Activated CD8-positive, alpha-beta memory T cell treated with anti-CD3 and anti-CD28 coated beads for 1 hour (primary cell): ENCODE data around the gene VPS13A.
A peak's percentile ranks its signal among the peaks of the same experiment; 100 is the strongest.

Experiments
- DNase-seq, 2 donors: peaks; one replicate each; pipeline ENCODE4 v3.0.0-alpha.2; 2020; ENCODE audit warnings: low read depth in 1 of 2; ENCODE audit errors: extremely low read depth in 1 of 2

Gene VPS13A

GRCh38 chr9:77454663-77455062 is 277.3 kb downstream of the VPS13A start:
- no peak for DNase-seq

GRCh38 chr9:77455312-77455927 is 278.1 kb downstream of the VPS13A start:
- DNase-seq: peak in 1 of 2 donors; percentile 8

- DNase-seq: peak; percentile 49 to 65
Observed at GRCh38 chr9:77456829-77457437, 279.6 kb downstream of the VPS13A start.

- peak in 1 of 2 donors; percentile 22 for DNase-seq
Observed at GRCh38 chr9:77457916-77458592, 280.7 kb downstream of the VPS13A start.

GRCh38 chr9:77460938-77461337 is 283.6 kb downstream of the VPS13A start:
- DNase-seq: no peak

GRCh38 chr9:77462066-77462465 is 284.7 kb downstream of the VPS13A start:
- DNase-seq: no peak

- no peak for DNase-seq
Observed at GRCh38 chr9:77463151-77463550, 285.8 kb downstream of the VPS13A start.

GRCh38 chr9:77464661-77465060 is 287.3 kb downstream of the VPS13A start:
- no peak for DNase-seq

- no peak for DNase-seq
Observed at GRCh38 chr9:77469515-77470231, 292.3 kb downstream of the VPS13A start.
